ENCODE data around the gene PDGFC.

PDGFC gene

GRCh38 chr4:156954587-156954986 is 17.0 kb downstream of the PDGFC start:
- no peak for DNase-seq (ENCODE audit: low spot score)
- in situ Hi-C loops (cut with MboI; ENCODE audit: low pct_unique_long_range_greater_than_20kb, low sequenced_read_pairs, unreplicated experiment), result no loop called here
- TF ChIP-seq CTCF (IDR thresholded peaks at IDR 0.05; ENCODE audit: extremely low read depth, insufficient read depth, missing control alignments), result no peak

DNA sequence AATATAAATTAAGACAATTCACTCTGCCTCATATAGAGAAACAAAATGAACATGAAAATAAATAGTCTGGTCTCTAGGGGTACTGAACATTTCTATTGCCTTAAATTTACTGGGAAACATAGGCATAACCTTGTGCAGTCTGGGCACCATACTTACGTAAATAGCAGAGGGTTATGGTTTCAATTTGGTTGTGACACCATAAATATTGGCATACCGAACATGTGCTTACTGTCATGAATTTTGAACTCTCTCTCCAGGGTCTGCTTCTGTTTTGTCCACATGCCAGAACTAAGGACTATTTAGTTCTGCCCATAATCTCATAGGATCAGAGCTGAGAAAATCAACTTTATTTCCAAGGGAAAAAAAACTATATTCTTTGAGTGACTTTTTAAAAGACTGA is 17.6 kb downstream of the PDGFC start:
- DNase-seq (ENCODE audit: low spot score), result no peak
- in situ Hi-C loops (cut with MboI; ENCODE audit: low pct_unique_long_range_greater_than_20kb, low sequenced_read_pairs, unreplicated experiment), result no loop called here
- TF ChIP-seq CTCF (IDR thresholded peaks at IDR 0.05; ENCODE audit: extremely low read depth, insufficient read depth, missing control alignments), result no peak

- no peak for DNase-seq (ENCODE audit: low spot score)
- in situ Hi-C loops (cut with MboI; ENCODE audit: low pct_unique_long_range_greater_than_20kb, low sequenced_read_pairs, unreplicated experiment), result no loop called here
- no peak for TF ChIP-seq CTCF (IDR thresholded peaks at IDR 0.05; ENCODE audit: extremely low read depth, insufficient read depth, missing control alignments)
Measured at GRCh38 chr4:156953001-156953400, 18.6 kb downstream of the PDGFC start.

DNA sequence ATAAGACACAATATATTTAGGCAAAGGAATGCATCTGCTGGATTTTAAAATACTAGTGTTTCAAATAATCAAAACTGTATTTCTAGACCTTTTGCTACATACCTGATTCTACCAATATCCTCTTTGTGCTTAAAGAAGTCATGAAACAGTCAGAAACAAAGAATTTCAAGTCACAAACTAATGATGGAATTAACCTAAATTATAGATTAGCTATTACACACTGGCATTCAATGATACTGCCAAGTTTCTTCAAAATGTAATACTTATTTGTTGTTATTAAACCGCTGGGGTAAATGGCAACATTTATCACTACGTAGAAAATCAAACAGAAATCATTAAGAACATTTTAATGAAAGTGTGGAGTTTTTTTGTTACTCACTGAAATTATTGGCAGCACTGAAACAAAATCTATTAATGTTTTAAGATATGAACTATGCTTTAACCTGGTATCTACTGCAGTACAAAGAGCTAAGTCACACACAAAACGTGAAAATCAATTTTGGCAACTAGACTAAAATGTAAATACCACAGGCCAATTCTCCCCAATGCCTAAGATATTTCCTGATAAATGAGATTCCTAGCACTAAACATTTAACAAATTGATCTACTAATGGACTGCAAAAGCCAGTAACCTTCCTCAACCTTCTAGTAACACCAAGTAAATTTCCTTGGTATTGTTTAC is 19.4 kb downstream of the PDGFC start:
- in situ Hi-C loops (cut with MboI; ENCODE audit: low pct_unique_long_range_greater_than_20kb, low sequenced_read_pairs, unreplicated experiment), result no loop called here
- DNase-seq (ENCODE audit: low spot score), result no peak
- TF ChIP-seq CTCF (IDR thresholded peaks at IDR 0.05; ENCODE audit: extremely low read depth, insufficient read depth, missing control alignments), result no peak

DNA sequence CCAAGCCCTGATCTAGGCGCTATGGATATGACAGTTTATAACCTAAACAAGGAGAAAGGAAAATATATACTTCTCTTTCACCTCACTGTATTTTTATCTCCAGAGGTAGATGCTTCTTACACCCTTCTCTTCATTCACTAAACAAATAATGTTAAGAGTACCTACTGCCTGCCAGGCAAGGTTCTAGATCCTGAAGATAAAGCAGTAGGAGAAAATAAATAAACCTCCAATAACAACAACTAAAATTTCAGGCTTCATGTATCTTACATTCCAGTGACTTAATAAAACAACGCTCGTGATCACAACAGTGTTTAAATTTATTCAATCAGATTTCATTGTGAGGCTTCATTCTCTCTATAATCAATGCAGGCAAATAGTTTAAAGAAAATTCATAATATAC is 20.7 kb downstream of the PDGFC start:
- in situ Hi-C loops (cut with MboI; ENCODE audit: low pct_unique_long_range_greater_than_20kb, low sequenced_read_pairs, unreplicated experiment), result no loop called here
- TF ChIP-seq CTCF (IDR thresholded peaks at IDR 0.05; ENCODE audit: extremely low read depth, insufficient read depth, missing control alignments), result no peak

GRCh38 chr4:156950090-156950489 is 21.5 kb downstream of the PDGFC start:
- in situ Hi-C loops (cut with MboI; ENCODE audit: low pct_unique_long_range_greater_than_20kb, low sequenced_read_pairs, unreplicated experiment), result no loop called here
- no peak for TF ChIP-seq CTCF (IDR thresholded peaks at IDR 0.05; ENCODE audit: extremely low read depth, insufficient read depth, missing control alignments)
- no peak for DNase-seq (ENCODE audit: low spot score)

More for the DNA sequence above, 20.7 kb downstream of the PDGFC start:
- DNase-seq (ENCODE audit: low spot score), result no peak
